ENCODE measurements around the gene EDN3.
"Not testable (repeated sequence)": the region's sequence is repeated elsewhere in the genome, so short reads cannot be mapped to it uniquely, and the experiment has no call there.

The EDN3 gene

DNA sequence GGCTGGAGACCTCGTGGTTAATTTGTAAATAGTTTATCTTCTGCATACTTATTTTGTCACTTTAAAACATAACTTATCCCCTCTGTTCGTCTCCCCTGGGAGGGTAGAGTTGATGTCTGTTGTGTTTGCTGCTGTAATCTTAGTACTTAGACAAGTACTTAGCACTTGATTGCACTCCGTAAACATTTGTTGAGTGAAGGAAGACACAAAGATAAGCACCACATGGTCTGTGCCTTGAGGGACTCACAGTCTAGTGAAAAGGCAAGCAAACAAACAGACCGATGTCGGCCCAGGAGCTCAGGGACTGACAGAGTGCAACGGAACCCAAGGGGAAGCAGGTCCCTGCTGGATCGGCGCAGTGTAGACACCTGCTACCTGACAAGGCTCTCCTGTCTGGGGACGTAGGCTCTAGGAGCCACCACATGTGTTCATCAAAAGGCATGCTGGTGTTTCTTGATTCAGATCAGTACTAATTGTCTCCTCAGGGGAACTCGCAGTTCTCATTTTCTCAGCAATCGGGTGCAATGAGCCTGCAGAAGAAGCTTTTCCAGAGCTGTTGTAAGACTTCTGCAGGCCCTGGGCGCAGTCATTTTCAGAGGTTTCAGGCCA is 31.4 kb downstream of the EDN3 start:
- no peak for DNase-seq (ENCODE audit: extremely low read depth, low read depth)
- TF ChIP-seq, protein P1, sequence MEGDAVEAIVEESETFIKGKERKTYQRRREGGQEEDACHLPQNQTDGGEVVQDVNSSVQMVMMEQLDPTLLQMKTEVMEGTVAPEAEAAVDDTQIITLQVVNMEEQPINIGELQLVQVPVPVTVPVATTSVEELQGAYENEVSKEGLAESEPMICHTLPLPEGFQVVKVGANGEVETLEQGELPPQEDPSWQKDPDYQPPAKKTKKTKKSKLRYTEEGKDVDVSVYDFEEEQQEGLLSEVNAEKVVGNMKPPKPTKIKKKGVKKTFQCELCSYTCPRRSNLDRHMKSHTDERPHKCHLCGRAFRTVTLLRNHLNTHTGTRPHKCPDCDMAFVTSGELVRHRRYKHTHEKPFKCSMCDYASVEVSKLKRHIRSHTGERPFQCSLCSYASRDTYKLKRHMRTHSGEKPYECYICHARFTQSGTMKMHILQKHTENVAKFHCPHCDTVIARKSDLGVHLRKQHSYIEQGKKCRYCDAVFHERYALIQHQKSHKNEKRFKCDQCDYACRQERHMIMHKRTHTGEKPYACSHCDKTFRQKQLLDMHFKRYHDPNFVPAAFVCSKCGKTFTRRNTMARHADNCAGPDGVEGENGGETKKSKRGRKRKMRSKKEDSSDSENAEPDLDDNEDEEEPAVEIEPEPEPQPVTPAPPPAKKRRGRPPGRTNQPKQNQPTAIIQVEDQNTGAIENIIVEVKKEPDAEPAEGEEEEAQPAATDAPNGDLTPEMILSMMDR (IDR thresholded peaks at IDR 0.05; ENCODE audit: low read depth, low read length, missing control alignments): no peak
- H3K4me3 ChIP-seq (replicated peaks; ENCODE audit: low read depth, low read length): no peak overlapping the region

DNA sequence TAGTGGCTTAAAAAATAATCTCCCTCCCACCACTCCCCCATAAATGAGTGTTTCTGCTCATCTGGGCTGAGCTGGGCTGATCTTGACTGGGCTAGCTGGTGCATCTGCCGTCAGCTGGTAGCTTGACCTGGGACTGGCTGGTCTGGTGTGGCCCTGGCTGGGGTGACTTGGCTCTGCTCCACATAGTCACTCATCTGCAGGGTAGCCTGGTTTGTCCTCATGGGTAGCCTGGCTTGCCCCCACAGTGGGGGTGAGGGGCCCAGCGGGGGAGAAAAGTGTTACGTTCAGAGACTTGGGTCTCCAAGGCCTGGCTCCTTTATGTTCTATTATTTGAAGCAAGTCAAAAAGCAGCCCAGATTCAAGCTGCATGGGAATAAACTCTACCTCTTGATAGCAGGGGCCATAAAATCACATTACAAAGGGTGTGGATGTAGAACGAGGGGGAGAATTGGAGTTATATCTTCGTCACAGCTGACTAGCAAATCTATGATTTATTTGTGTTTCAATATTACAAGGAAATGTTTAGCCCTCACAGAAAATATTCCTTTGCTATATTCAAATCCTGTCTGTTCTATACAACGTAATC is 32.9 kb downstream of the EDN3 start:
- H3K4me3 ChIP-seq (replicated peaks; ENCODE audit: low read depth, low read length): no peak overlapping the region
- TF ChIP-seq, protein P1 (IDR thresholded peaks at IDR 0.05; ENCODE audit: low read depth, low read length, missing control alignments): no peak

GRCh38 chr20:59333951-59334350 is 33.5 kb downstream of the EDN3 start:
- DNase-seq (ENCODE audit: extremely low read depth, low read depth): no peak
- TF ChIP-seq, protein P1 (IDR thresholded peaks at IDR 0.05; ENCODE audit: low read depth, low read length, missing control alignments): no peak
- H3K4me3 ChIP-seq (replicated peaks; ENCODE audit: low read depth, low read length): no peak overlapping the region

More for the DNA sequence above, 32.9 kb downstream of the EDN3 start:
- no peak for DNase-seq (ENCODE audit: extremely low read depth, low read depth)

GRCh38 chr20:59334651-59335300 is 34.4 kb downstream of the EDN3 start:
- H3K4me3 ChIP-seq (replicated peaks; ENCODE audit: low read depth, low read length): no peak overlapping the region
- TF ChIP-seq, protein P1 (IDR thresholded peaks at IDR 0.05; ENCODE audit: low read depth, low read length, missing control alignments): no peak
- no peak for DNase-seq (ENCODE audit: extremely low read depth, low read depth)

- DNase-seq (ENCODE audit: extremely low read depth, low read depth): no peak
- TF ChIP-seq, protein P1 (IDR thresholded peaks at IDR 0.05; ENCODE audit: low read depth, low read length, missing control alignments): no peak
- H3K4me3 ChIP-seq (replicated peaks; ENCODE audit: low read depth, low read length): no peak overlapping the region
Observed at GRCh38 chr20:59335377-59335776, 35.0 kb downstream of the EDN3 start.

- no peak for DNase-seq (ENCODE audit: extremely low read depth, low read depth)
- no peak overlapping the region for H3K4me3 ChIP-seq (replicated peaks; ENCODE audit: low read depth, low read length)
- TF ChIP-seq, protein P1 (IDR thresholded peaks at IDR 0.05; ENCODE audit: low read depth, low read length, missing control alignments): no peak
Observed at GRCh38 chr20:59336540-59336939, 36.1 kb downstream of the EDN3 start.

- not testable (repeated sequence) for H3K4me3 ChIP-seq (replicated peaks; ENCODE audit: low read depth, low read length); DNase-seq (ENCODE audit: extremely low read depth, low read depth)
Observed at GRCh38 chr20:59338444-59338843, 38.0 kb downstream of the EDN3 start.

Data from HFF-Myc (cell line).